H1 (cell line): ENCODE results near the gene GALNT9. TPM values are rescaled to one million over a fixed set of nuclear protein-coding genes. Genes with fewer than 3 reads are reported as not detected.

Experiments used
- CHD7 ChIP-seq: fragments of 300-600 bp; sonication (generic); IDR thresholded peaks from 2 replicates; pipeline ENCODE4 v1.7.1; 2012; ENCODE audit warnings: low read length, moderate library complexity, mild to moderate bottlenecking, inconsistent platforms; ENCODE audit not compliant: insufficient replicate concordance
- CTBP2 ChIP-seq: IDR thresholded peaks from 2 replicates; pipeline ENCODE4 v1.7.0; 2011; ENCODE audit warnings: borderline replicate concordance, mild to moderate bottlenecking, moderate library complexity, mixed read lengths, low read length; ENCODE audit not compliant: insufficient read depth, insufficient read length
- SIRT6 ChIP-seq: IDR thresholded peaks from one replicate; pipeline ENCODE4 v1.7.1; 2012; ENCODE audit warnings: low read length, inconsistent platforms
- polyA plus RNA-seq, 7 experiments: library from polyadenylated mRNA; depleted of rRNA in 3 of 7; stranded (reverse) in 5 of 7; unstranded in 2 of 7; fragments of >200 nt in 5 of 7; fragments of 200-250 nt in 2 of 7; gene quantifications; 1 replicate in 5 of 7; 2 replicates in 1 of 7; 4 replicates in 1 of 7; pipeline versions ENCODE4 v1.2.1 to v1.2.3, GENCODE V29; 2011 to 2013; ENCODE audit warnings: missing spikeins in 2 of 7, mixed read lengths in 2 of 7
- total RNA-seq: library from RNA; stranded (reverse); fragmentation: NEBNext Ultra II Directional; extraction: Animal tissue kit (Norgen Biotek cat#: 25700); gene quantifications from 2 replicates; pipeline ENCODE4 v1.2.1, GENCODE V29; 2021

Gene GALNT9
- total and polyA plus RNA-seq, 2 of the 8 experiments (the other 6 are each of a cell fraction or from before 2014, with no cell fraction given) = 2.0 to 3.6 TPM

GRCh38 chr12:132288516-132289215 is 40.7 kb downstream of the GALNT9 start (continued):
- TF ChIP-seq CHD7 (no peak), CTBP2 (no peak), SIRT6 (no peak)
